SK-N-SH (cell line): Measurements from ENCODE around the gene MAST2.

ENCODE experiments used
- CTCF ChIP-seq: fragments of 200-600 bp; sonication (generic); IDR thresholded peaks from 2 replicates; pipeline ENCODE4 v1.6.1; 2017; ENCODE audit warnings: antibody characterized with exemption, mild to moderate bottlenecking, moderate library complexity
- EP300 ChIP-seq, 2 experiments: IDR thresholded peaks; 2 replicates each; pipeline versions ENCODE4 v1.4.0 to v1.6.1; 2012; ENCODE audit warnings: borderline replicate concordance in 1 of 2, low read depth in 1 of 2, low read length in 1 of 2
- GABPA ChIP-seq: IDR thresholded peaks from 2 replicates; pipeline ENCODE4 v1.4.0; 2012; ENCODE audit warnings: low read depth, mild to moderate bottlenecking
- JUND ChIP-seq: IDR thresholded peaks from 2 replicates; pipeline ENCODE4 v1.4.0; 2012
- MEF2A ChIP-seq: IDR thresholded peaks from 2 replicates; pipeline ENCODE4 v1.4.0; 2012; ENCODE audit warnings: low read depth, borderline replicate concordance
- NFIC ChIP-seq: IDR thresholded peaks from 2 replicates; pipeline ENCODE4 v1.4.0; 2012; ENCODE audit warnings: borderline replicate concordance
- REST ChIP-seq: IDR thresholded peaks from 2 replicates; pipeline ENCODE4 v1.6.1; 2012; ENCODE audit warnings: mild to moderate bottlenecking, low read depth, low read length, moderate library complexity
- RFX5 ChIP-seq: IDR thresholded peaks from 2 replicates; pipeline ENCODE4 v1.6.1; 2012; ENCODE audit warnings: mild to moderate bottlenecking, improper control_type of control experiment, low read length
- SMC3 ChIP-seq: IDR thresholded peaks from 2 replicates; pipeline ENCODE4 v1.6.1; 2012; ENCODE audit warnings: low read depth, low read length, improper control_type of control experiment
- TAF1 ChIP-seq: IDR thresholded peaks from 2 replicates; pipeline ENCODE4 v1.6.1; 2012; ENCODE audit warnings: low read depth, mild to moderate bottlenecking, low read length, moderate library complexity, borderline replicate concordance
- TF ChIP-seq, protein P1 (sequence below): IDR thresholded peaks from 2 replicates; pipeline ENCODE4 v1.4.0; 2012; ENCODE audit warnings: low read depth
- TF ChIP-seq, protein P2 (sequence below): fragments of 150-350 bp; IDR thresholded peaks from 2 replicates; pipeline ENCODE4 v1.6.1; 2017; ENCODE audit warnings: antibody characterized with exemption, low read length, low read depth, borderline replicate concordance

DNA sequence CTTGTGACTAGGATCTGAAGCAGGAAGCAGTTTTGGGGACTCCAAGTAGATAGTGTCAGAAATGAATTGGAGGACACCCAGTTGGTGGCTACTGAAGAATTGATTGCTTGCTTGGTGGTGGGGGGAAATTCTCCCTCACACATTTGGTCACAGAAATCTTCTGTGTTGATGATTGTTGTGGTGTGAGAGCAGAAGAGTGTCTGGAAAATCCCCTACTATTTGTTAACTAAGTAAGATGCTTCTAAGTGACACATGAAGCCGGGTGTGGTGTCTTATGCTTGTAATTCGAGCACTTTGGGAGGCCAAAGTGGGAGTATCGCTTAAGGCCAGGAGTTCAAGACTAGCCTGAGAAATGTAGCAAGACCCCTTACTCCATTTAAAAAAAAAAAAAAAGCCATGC, 30.4 kb upstream of the MAST2 start:
- TF ChIP-seq CTCF, result no peak
- TF ChIP-seq TAF1, result no peak
- no peak for TF ChIP-seq NFIC
- TF ChIP-seq SMC3, result no peak
- TF ChIP-seq EP300 (IDR thresholded peaks at IDR 0.05; ENCODE audit: borderline replicate concordance in 1 of 2, low read depth in 1 of 2, low read length in 1 of 2), result no peak
- no peak for TF ChIP-seq RFX5
- no peak for TF ChIP-seq GABPA
- TF ChIP-seq, protein P1, sequence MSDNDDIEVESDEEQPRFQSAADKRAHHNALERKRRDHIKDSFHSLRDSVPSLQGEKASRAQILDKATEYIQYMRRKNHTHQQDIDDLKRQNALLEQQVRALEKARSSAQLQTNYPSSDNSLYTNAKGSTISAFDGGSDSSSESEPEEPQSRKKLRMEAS, result no peak
- TF ChIP-seq, protein P2, sequence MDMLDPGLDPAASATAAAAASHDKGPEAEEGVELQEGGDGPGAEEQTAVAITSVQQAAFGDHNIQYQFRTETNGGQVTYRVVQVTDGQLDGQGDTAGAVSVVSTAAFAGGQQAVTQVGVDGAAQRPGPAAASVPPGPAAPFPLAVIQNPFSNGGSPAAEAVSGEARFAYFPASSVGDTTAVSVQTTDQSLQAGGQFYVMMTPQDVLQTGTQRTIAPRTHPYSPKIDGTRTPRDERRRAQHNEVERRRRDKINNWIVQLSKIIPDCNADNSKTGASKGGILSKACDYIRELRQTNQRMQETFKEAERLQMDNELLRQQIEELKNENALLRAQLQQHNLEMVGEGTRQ, result no peak
- TF ChIP-seq MEF2A, result no peak
- no peak for TF ChIP-seq REST
- no peak for TF ChIP-seq JUND
